Measurements from ENCODE around the gene GJA4. TPM values are rescaled to one million over a fixed set of nuclear protein-coding genes. Genes with fewer than 3 reads are reported as not detected.

GJA4 gene
- total RNA-seq, 2 donors from 2014 or later = 3.8 to 15.9 TPM

- no peak for DNase-seq (ENCODE audit: low spot score)
- 90% methylated on average over 28 of the region's 28 CpGs for WGBS
- intact Hi-C loops (cut with DNase I) = loop anchor here (5.0 kb wide), 1 partner anchor 68 kb away; no protein-coding TSS in a partner anchor
- peaks cover 6% of the 10 kb centered on the region for H3K4me1 ChIP-seq (replicated peaks)
- H3K9me3 ChIP-seq = no peaks in the 10 kb centered on the region
- H3K27me3 ChIP-seq (replicated peaks; ENCODE audit: insufficient read depth) = no peaks in the 10 kb centered on the region
- H3K36me3 ChIP-seq = no peaks in the 10 kb centered on the region
- no peak overlapping the region for H3K4me3 ChIP-seq
- TF ChIP-seq POLR2A (IDR thresholded peaks at IDR 0.05) (no peak), CTCF (IDR thresholded peaks at IDR 0.05) (no peak), POLR2AphosphoS5 (IDR thresholded peaks at IDR 0.05) (no peak)
- no peak overlapping the region for H3K27ac ChIP-seq
Measured at GRCh38 chr1:34784751-34785221, 8.0 kb upstream of the GJA4 start.

- WGBS = 86% methylated on average over 21 of the region's 22 CpGs
- no peaks in the 10 kb centered on the region for H3K9me3 ChIP-seq
- H3K27ac ChIP-seq = no peak overlapping the region
- H3K36me3 ChIP-seq = no peaks in the 10 kb centered on the region
- no peak overlapping the region for H3K4me3 ChIP-seq
- intact Hi-C loops (cut with DNase I) = loop anchor here (5.0 kb wide), 1 partner anchor 67 kb away; no protein-coding TSS in a partner anchor
- no peak for DNase-seq (ENCODE audit: low spot score)
- no peak for TF ChIP-seq CTCF (IDR thresholded peaks at IDR 0.05)
- no peak for TF ChIP-seq POLR2A (IDR thresholded peaks at IDR 0.05)
- no peak for TF ChIP-seq POLR2AphosphoS5 (IDR thresholded peaks at IDR 0.05)
- no peaks in the 10 kb centered on the region for H3K27me3 ChIP-seq (replicated peaks; ENCODE audit: insufficient read depth)
- H3K4me1 ChIP-seq (replicated peaks) = peaks cover 6% of the 10 kb centered on the region
Measured at GRCh38 chr1:34785231-34785874, 7.4 kb upstream of the GJA4 start.

- no peak overlapping the region for H3K27ac ChIP-seq
- TF ChIP-seq POLR2AphosphoS5 (IDR thresholded peaks at IDR 0.05) (no peak), CTCF (IDR thresholded peaks at IDR 0.05) (no peak), POLR2A (IDR thresholded peaks at IDR 0.05) (no peak)
- intact Hi-C loops (cut with DNase I) = loop anchor here (5.0 kb wide), 1 partner anchor 66 kb away; no protein-coding TSS in a partner anchor
- no peaks in the 10 kb centered on the region for H3K36me3 ChIP-seq
- DNase-seq (ENCODE audit: low spot score) = no peak
- H3K4me1 ChIP-seq (replicated peaks) = peaks cover 5% of the 10 kb centered on the region
- no peaks in the 10 kb centered on the region for H3K27me3 ChIP-seq (replicated peaks; ENCODE audit: insufficient read depth)
- 62% methylated on average over 4 of the region's 4 CpGs for WGBS
- no peaks in the 10 kb centered on the region for H3K9me3 ChIP-seq
- no peak overlapping the region for H3K4me3 ChIP-seq
Measured at GRCh38 chr1:34785875-34786470, 6.8 kb upstream of the GJA4 start.

- DNase-seq (ENCODE audit: low spot score) = peak; percentile 84
- no peaks in the 10 kb centered on the region for H3K4me1 ChIP-seq (replicated peaks)
- intact Hi-C loops (cut with DNase I) = loop anchor here (5.0 kb wide), 1 partner anchor 66 kb away; no protein-coding TSS in a partner anchor
- H3K27ac ChIP-seq = no peak overlapping the region
- no peaks in the 10 kb centered on the region for H3K9me3 ChIP-seq
- H3K36me3 ChIP-seq = no peaks in the 10 kb centered on the region
- H3K4me3 ChIP-seq = no peak overlapping the region
- WGBS = 46% methylated on average over 14 of the region's 14 CpGs
- TF ChIP-seq CTCF (IDR thresholded peaks at IDR 0.05) (peak; percentile 49 to 85 (median 82)), POLR2A (IDR thresholded peaks at IDR 0.05) (no peak), POLR2AphosphoS5 (IDR thresholded peaks at IDR 0.05) (peak; percentile 78)
- no peaks in the 10 kb centered on the region for H3K27me3 ChIP-seq (replicated peaks; ENCODE audit: insufficient read depth)
Measured at GRCh38 chr1:34786521-34787325, 6.1 kb upstream of the GJA4 start.
